Fibroblast of peridontal ligament (primary cell): Measurements from ENCODE around the gene CRIP1.

Experiments used
- DNase-seq: peaks from one replicate; pipeline ENCODE4 v3.0.0-alpha.2; 2010; ENCODE audit errors: extremely low read depth

CRIP1 gene

DNA sequence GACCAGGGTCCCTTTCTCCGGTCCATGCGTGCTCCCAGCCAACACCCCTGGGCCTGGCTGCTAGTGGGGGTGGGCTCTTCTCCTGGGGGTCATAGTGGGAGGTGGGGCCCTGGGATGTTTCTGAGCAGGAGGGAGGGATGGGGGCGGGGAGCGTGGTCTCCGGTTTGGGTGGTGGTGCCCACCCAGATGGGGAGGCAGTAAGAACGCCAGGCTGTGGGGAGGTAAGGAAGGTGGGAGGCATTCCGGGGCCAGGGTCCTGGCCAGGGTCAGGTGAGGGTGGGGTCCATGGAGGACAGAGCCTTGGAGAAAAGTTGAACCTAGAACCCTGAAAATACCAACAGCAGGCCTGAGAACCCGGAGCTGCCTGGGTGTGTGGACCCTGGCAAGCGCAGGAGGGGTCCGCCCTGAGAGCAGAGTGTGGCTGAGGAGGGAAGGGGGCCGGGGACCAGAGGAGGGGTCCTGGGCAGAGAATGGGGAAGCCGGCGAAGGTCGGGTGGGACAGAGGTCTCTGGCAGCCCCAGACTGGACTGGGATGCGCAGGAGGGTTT lies 6.4 kb upstream of the CRIP1 start:
- no peak for DNase-seq

- peak; percentile 82 for DNase-seq
These were observed 5.6 kb upstream of the CRIP1 start for GRCh38 chr14:105480807-105481801.

- peak; percentile 97 for DNase-seq
These were observed 4.7 kb upstream of the CRIP1 start for GRCh38 chr14:105481886-105482457.

DNA sequence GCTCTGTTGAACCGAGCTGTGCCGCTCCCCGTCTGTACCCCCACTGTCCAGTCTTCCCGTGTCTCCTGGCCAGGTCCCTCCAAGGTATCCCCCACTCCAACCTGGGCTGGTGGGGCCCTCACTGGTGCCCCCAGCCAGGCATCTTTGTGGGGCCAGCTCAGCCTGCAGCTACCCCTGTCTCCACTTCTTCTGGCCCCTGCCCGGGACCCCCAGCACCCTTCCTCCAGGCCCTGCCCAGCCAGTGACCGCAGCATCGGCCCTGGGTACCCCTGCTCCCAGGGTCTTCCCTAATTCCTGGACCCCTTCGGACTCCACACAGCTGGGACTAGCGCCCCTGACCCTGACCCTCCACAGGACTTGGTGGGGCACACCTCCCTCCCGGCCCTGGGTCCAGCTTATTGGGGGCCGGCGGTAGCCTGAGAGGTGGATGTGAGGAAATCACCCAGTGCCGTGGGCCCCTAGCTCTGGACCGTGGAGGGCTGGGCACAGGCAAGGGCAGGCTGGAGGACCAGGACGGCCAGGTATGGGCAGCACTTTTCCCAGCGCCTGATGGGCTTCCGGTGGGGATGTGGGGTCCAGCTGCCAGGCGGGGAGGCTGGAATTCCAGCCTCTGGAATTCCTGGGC lies 4.1 kb upstream of the CRIP1 start:
- DNase-seq, result no peak

DNA sequence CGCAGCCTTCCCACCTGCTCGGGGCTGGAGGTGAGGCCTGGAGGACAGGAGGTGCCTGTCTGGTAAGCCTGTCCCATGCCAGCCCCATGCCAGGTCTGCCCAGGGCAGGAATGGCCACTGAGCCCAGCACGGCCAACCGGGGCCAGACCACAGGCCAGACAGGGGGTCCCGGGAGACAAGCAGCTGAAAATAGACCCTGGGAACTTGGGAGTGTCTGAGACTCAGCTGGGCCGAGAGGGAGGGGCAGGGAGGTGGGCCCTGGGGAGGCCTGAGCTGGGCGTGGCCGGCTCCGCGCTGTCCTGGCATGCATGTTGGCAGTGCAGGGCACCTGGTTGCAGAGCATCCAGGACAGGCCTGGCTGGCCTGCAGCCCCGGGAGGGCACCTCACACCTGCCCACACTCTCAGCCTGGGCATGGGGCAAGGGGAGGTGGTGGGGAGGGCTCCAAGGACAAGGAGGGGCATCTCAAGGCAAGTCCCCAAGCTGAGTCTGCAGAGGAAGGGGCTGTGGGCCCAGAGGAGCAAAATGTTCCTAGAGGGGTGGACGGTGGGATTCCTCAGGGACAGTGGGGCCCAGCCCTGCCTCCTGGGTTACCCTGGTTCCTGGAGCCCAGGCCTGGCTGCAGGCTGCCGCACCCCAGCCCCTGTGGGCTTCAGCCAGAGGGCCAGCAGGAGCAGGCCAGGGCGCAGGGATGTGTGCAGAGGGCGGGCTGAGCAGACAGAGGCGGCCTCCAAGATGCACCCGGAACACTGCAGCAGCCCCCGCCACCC lies 3.2 kb upstream of the CRIP1 start:
- no peak for DNase-seq

DNA sequence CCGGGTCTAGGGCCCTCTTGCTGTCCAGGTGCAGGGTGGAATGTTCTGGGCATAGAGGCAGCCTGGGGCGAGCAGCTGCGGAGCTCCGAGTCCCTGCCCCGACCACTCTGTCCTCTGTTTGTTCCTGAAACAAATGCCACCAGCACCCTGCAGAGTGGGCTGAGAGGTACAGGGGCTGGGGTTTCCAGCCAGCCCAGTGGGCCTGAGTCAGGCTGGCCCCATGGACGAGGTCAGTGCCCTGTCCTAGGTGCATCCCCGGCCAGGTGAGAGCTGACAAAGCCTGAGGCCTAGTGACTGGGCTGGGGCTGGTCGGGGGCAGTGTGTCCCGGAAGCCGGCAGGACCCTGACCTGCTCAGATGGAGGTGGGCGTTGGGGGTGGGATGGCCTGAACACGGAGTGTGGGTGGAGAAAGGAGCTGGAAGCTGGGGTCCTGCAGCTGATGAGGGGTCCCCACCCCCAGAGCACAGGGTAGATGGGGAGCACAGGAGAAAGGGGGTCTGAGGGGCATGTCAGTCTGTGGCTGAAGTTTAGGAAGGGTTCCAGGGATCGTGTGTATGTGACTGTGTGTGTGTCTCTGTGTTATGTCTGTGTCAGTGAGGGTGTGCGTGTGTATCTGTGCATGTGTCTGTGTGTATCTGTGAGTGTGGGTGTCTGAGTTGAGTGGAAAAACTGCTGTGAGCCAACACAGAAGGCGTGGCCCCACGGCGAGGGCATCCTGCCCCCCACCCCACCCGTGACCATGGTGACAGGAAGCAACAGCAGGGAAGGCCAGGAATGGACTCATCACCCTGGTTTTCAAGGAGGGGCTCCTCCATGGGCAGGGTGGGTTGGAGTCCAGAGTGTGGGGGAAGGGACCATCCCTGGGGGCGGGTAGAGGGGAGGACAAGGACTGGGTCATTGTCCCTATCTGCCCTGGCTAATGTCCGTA lies 2.4 kb upstream of the CRIP1 start:
- peak; percentile 14 for DNase-seq

- DNase-seq, result no peak
These were observed 1.7 kb upstream of the CRIP1 start for GRCh38 chr14:105484997-105485393.

DNA sequence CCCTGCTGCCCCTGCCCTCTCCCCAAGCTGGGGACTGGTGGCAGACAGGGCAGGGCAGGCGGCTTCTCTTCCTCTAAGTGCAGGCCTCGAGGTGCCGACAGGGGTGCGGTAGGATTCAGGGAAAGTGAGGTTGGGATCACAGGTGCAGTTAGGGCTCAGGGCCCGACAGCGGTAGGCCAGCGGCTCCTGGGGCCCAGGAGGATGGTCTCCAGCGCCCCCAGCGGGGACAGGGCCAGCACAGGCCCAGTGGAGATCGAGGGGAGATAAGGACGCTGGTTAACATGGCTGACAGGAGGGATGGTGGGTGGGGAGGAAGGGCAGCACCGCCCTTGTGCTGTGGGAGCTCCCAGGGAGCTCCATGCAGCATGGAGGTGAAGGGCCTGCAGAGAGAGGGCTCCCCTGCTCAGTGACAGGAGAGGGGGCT lies 935 bp upstream of the CRIP1 start:
- DNase-seq, result no peak

DNA sequence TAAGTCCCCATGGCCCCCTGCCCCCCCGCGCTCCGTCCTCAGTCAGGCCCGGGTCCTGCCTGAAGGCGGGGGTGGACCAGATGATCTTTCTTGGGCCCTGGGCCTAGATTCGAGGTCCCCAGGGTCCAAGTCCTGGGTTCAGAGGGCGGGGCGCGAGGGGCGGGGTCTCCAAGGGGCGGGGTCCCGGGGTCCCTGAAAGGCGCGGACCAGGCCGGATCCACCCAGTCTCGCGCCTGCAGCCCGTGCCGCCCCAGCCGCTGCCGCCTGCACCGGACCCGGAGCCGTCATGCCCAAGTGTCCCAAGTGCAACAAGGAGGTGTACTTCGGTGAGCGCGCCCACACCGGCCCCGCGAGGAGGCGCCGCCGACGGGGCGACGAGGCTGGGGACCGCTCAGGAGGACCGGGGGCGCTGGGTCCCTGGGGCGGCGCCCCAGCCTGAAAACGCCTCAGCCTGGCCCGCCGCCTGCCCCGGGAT lies 325 bp downstream of the CRIP1 start:
- DNase-seq, result peak; percentile 10

DNA sequence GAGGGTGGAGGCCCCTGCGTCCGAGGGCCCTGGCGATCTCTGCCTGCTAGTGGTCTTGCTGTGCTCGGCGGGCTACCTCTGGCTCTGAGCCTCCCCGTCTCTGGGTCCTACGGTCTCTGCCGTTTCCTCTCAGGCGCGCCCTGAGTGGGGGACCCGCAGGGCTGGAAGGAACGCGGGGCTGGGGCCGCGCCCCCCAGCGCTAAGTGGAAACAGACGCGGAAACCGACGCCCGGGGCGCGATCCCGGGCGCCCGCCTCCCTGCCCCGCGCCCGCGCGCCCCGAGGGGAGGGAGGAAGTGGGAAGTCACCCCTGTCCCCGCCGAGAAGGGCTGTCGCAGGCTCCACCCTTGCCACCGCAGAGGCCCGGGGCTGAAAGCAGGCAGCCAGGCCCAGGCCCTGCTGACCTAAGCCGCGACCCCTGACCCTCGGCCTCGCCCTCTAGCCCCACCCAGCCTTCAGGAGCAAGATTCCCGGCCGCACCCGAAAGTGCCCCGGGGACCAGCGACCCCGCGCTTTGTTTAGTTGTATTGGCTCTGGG lies 831 bp downstream of the CRIP1 start:
- no peak for DNase-seq

GRCh38 chr14:105487986-105488777 lies 1.5 kb downstream of the CRIP1 start:
- DNase-seq, result no peak

DNA sequence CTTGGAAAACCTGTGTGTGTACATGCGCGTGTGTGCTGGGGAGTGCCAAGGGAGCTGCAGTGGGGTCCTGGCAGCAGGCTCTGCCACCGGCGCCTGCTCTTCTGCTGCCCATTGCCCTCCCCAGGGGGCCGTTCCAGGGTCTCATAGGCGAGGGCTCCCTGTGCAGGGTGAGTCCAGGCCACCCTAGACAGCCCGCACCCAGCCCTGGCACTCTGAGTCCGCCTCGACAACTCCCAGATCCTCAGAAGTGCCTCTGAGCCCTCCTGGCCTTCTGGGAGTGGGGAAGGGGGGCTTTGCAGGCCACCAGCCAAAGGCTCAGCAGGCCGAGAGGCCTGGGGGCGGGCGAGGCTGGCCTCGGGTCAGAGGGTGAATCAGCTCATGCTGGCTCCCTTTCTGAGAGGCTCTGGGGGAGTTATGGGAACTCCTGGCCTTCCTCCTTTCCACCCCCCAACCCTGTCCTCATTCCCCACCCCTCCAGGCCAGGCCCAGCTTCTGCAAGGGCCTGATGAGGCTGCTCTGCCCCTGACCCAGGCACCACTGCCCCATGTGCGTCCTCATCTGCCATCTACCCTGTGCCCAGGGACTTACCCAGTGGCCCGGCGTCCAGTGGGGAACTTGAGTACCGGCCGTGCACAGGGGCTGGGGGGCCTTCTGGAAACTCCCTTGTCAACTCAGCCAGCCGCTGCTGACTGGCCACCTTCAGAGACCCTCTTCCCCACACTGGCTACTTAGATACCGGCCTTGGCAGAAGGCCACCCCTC lies 2.3 kb downstream of the CRIP1 start:
- no peak for DNase-seq

GRCh38 chr14:105489542-105490266 lies 3.0 kb downstream of the CRIP1 start:
- DNase-seq, result peak; percentile 73

DNA sequence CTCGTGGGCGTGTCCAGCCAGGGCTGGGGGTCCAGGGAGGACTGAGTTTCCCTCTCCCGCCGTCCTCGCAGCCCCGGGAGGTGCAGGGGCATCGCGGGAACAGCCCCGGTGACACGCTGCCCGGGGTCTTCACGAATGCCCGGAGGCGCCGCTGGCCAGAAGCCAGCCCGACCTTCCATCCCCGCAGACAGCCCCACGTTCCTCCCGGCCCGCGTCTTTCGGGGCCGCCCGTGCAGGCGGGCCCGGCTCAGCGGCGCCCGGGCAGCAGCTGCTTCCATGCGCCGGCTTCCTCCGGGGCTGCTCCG lies 3.5 kb downstream of the CRIP1 start:
- no peak for DNase-seq

- peak; percentile 100 for DNase-seq
These were observed 4.1 kb downstream of the CRIP1 start, which contains the start of gene TEDC1 for GRCh38 chr14:105490572-105491365. TEDC1 (plus strand) TSS chr14:105491246; CDS start chr14:105491376, 130 bp downstream.

DNA sequence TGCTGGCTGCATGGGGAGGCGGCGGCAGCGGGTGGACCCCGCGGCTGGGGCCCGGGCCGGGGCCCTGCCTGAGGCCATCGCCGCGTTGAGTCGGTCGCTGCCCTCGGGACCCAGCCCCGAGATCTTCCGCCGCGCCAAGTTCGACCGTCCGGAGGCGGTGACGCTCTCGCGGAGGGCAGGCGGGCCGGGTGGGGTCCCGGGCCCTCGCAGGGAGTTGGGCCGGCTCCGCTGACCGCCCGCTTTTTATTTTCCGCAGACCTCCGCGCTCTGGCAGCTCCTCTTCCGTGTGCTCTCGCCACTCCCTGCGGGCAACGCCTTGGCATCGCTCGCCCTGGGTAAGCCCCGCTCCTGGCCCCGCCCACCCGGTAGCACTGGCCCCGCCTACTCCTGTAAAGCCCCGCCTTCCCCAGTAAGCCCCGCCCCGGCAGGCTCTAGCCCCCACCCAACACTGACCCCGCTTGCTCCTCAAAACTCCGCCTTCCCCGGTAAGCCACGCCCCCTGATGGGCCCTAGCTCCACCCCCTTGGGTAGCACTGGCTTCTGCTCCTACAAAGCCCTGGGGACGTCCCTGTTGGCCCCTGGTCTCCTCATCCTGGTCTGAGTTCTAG lies 4.8 kb downstream of the CRIP1 start:
- peak; percentile 7 for DNase-seq
